GM21723 (cell line): ENCODE results near the gene C1R.

ENCODE experiments used
- ATAC-seq: cut with Tn5 transposase; IDR thresholded peaks from one replicate; pipeline ENCODE4 v1.9.1; 2021; ENCODE audit warnings: mild to moderate bottlenecking, moderate library complexity; ENCODE audit not compliant: unreplicated experiment

The C1R gene

DNA sequence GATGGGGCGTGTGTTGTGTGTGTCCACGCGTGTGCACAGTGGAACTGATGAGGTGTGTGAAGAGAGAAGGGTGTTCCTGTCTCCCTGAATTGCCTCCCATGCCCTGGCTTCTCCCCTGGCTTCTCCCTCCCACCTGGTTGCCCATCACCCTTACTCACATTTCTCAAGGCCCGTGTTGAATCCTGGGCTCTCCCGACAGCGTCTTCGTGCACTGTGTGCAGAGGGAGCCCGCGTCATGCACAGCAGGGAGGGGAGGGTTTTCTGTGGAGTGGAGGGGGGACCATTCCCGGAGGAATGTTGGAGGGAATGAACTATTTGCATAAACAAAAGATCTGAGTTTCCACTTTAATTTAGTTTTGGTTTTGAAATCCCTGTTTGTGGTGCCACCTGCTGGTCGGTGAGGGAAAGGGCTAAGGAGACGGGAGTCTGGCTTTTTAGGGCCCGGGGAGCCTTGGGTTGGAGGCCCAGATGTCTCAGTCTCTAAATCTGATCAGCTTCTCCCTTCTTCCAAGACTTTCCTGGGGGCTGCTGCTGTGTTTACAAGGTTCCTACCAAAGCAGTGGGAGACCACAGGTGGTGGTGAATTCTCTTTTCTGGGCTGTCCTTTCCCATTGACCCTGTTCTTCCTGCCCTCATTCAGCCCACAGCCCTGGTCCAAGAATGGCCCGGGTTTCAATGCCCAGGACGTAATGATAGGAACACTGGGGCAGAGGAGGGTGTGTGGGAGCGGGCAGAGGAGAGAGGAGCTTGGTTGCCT, at the start of gene C1R:
Gene C1R, minus strand, starts transcription at position 217 of the 757 bp plus-strand sequence. Its CDS starts 57 bp downstream, at position 160.
- ATAC-seq = no peak

DNA sequence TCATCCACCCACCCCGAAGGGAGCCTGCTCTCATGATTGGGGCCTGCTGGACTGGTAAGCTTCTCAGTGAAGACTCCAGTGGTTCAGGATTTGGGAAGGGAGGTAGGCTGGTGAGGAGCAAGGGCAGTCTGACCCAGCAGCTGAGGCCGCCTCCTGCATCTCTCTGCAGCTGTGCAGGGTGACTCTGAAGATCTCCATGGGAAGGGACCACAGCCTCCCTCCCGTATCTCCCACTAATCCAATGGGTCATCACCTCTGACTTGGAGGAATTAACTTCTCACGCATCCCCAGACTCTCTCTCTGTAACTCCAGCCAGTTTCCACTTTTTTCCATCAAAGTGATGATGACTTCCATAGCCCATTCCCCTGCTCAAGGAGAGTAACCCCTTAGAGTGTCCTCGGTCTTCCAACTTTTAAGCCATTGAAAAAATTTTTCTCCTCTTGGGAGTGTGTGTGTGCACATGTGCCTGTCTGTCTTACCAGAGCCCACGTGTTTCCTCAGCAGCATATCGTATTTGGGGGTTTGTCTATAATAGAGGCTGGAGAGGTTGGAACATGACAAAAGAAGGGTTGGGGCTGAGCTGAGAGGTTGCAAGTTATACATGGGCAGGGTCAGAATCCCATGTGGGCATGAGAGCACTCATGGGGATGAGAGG, 49.2 kb upstream of the C1R start:
- ATAC-seq = no peak

DNA sequence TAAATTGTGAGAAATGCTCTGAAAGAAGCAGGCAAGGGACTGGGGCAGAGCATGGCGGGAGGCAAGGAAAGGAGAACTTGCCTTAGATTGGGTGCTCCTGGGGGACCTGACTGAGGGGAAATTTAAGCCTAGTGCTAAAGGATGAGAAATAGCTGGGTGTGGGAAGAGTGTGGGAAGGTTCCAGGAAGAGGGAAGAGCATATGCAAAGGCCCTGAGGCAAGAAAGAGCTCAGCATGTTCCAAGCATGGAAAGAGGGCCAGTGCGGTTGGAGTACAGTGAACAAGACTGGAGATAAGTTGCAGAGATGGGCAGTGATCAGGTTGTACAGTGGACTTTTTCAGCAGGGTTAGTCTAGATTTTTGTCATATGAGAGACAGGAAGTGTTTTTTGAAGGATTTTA, 47.0 kb upstream of the C1R start:
- ATAC-seq = no peak

DNA sequence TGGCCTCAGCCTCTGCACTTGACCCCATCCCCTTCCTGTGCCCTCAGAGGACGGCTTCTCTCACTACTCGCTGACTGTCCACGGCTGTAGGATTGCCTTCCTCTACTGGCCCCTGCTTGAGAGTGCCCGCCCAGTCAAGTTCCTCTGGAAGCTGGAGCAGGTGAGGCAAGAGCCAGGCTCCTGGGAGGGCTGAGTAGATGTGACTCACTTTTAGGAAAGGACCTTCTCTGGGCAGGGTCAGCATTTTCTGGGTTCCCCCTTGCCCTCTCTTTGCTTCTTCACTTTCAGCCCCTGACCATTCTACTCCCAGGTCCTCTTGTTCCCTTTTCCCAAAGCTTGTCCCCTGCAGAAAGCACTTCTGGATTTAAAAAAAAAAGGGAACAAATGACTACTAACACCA, 45.7 kb upstream of the C1R start:
- ATAC-seq = no peak

DNA sequence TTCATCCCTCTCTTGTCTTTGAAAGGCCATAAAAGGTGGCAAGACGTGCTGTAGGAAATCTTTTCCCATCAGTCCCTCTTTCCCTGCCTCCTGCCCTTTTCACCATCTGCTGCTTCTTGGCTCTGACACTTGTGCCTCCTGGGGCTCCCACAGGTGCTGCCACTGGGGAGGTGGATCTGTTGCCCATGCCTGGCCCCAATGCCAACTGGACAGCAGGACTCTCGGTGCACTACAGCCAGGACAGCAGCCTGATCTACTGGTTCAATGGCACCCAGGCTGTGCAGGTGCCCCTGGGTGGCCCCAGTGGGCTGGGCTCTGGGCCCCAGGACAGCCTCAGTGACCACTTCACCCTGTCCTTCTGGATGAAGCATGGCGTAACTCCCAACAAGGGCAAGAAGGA, 44.4 kb upstream of the C1R start:
- no peak for ATAC-seq

DNA sequence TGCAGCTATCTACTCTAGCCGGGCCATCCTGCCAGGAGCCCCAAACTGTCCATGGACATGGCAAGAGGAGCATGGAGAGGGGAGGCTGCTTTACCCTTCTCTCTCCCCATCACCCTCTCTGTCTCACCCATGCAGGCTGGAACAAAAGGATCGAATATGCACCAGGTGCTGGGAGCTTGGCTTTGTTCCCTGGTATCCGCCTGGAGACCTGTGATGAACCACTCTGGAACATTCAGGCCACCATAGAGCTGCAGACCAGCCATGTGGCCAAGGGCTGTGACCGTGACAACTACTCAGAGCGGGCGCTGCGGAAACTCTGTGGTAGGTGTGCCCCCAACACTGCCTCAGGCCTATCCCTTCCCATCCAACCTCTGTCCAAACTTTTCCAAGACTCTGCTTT, 43.8 kb upstream of the C1R start:
- ATAC-seq = no peak

DNA sequence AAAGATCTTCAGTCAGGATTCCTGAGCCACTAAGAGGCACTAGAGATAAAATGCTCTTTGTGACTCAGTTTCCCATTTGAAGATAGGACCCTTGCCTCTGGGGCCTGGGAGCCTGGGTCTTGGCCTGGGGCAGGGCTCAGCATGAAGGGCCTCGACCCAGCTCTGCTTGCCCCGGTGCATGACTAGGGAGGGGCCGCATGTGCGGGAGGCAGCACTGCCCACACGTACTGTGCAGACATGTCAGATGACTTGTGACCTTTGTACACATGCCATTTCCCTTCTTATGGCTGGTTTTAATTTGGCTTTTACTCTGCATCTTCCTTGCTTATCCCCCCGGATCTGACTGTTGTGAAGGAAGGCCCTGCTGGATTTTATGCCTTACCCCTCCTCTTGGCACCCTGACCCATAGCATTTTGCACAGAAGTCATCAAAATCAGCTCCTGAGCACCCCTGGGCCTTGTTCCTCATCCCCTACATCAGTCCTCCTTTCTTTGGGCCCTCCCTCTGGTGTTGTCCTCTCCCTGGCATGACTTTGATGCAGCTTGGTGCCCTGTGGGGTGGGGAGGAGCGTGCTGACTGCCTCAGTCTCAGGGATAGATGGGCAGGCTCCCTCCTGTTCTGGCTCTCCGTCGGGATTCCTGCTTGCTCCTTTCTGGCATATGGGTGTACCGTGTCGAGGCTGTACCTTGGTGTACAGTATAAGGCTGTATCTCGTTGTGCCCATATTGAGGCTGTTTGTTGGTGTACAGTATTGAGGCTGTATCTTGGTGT, 42.3 kb upstream of the C1R start:
- no peak for ATAC-seq

DNA sequence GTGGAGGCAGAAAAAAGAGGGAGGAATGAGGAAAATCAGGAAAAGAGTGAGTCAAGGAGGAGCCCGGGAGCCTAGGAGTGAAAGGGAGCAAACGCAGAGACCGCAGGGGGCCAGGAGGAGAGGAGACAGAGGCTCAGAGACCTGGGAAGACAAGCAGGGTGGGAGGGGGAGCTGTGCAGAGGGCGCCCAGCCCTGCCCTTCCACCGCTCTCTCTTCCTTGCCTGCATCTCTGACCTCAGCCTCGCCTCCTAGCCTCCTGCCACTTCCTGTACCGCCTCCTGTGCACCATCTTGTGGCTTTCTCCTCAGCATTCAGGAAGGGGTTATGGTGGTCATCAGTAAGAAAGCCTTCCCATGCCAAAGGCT, 39.2 kb upstream of the C1R start:
- ATAC-seq = no peak

DNA sequence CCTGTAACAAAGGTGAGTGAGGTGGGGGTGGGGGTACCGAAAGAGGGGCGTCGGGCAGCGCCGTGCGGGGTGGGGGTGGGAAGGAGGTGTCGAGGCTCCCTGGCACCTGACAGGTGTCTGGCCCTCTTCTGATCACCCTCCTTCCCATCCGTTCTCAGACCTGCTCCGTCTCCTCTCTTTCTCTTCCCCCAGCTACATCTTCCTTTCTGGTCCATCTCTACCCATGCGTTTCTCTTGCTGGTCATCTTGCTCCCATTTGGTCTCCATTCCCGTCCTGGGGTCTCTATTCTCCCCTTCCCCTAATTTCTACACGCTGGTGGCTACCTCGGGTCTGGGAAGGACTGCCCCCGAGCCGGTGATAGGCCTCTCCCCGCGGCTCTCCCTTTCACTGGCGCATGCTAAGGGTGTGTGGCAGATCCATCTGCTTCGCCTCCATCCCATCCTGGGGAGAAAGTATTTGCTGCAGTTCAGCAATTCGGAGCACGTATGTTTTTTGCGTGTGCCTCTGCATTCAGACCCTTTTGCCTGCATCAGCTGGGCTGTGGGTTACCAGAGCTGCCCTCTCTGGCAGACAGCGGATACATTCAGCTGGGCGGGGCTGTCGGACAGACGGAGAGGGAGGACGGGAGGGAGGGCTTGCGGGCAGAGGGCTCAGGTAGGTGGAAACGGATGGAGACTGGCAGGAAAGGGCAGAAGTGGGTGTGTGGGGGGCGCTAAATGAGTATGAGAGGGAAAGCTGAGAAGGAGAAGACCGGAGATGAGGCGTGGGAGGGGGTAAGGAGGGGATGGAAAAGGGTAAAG, 38.7 kb upstream of the C1R start:
- peak; percentile 47 for ATAC-seq

DNA sequence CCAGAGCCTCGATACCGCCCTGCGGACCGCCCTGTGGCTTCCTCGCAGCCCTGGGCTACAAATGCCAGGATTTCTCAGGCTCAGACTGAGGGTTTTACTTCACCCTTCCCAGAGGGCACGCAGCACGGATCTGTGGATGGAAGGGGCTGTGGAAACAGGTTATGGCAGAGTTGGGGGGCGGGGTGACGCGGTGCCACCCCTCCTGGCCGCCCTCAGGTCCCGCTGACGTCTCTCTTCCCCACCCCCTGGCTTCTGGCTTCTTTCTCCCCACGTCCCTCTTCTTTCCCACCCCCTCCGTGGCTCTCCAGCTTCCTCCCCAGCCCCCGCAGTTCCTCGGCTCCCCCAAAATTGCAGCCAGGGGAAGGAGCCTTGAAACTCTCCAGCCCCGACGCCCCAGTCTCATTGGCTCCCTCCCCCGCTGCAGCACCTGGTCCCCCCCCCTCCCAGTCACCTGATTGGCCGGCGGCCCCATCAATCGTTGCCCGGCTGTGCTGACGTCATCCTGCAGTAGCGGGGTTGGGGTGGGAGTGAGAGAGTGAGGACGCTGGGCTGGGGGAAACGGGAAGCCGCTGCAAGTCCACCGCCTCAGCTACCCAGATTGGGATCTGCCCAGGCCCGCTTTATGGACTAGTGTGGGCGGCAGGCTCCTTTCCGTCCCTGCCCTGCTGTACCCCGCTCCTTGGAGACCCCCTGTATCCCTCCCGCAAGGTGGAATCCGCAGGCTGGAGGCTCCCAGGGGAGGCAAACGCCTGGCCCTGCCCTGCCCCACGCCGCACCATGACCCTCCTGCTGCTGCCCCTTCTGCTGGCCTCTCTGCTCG, 37.8 kb upstream of the C1R start, which contains the start of gene CLSTN3:
Gene CLSTN3, plus strand, starts transcription at position 500 of the 820 bp plus-strand sequence. Its CDS starts 278 bp downstream, at position 778.
- ATAC-seq = peak; percentile 78

DNA sequence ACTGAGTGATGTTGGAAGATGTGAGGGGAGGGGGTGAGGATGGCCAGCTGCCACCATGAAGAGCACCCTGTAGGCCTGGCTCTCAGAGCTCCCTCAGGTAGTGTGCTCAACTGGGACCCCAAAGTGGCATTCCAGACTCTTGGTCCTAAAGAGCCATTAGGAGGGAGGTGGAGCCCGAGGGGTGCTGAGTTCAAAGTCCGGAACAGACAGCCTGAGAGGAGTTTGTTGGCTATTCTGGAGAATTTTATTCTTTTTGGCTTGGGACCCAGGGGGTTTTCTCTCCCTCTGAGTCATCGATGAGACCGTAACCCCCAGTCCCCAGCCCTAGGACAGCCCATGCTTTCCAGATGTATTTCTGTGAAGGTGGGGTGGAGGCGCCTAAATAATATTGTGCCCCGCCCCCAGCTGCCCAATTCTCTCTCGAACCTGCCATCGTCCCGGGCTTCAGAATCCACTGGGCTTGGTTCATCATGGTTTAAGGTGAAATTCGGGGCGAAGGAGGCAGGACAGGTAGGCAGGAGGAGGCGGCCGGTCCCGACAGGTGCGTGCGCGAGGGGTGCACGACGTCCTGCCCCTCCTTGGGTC, 37.1 kb upstream of the C1R start:
- ATAC-seq = no peak

DNA sequence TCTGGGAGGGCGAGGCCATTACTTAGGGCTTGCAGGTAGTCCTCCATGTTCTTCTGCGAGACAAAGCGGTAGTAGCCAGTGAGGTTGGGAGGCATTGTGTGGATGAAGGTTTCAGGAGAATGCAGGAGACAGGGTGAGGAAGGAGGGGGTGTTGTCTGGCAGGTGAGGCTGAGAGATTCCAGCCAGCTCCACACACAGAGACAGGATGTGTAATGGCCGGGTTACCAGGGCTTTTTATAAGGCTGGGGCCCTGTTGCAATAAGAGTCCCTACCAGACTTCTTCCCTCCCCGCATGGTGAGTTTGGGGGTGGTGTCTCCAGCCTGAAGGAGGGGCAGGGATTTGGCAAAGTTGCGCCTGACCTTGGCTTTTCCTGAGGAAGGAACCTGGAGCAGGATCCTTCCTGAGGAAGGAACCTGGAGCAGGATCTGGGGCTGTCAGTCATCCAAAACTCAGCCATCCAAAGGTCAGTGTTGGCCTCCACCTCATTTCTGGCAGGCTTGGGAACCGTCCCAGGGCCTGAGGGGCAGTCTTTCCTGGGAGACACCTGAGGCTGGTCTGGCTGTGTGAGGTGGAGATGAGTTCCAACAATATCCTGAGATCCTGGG, 36.5 kb upstream of the C1R start, which contains the start of gene RBP5:
Gene RBP5, minus strand, starts transcription at position 209 of the 606 bp plus-strand sequence. Its CDS starts 114 bp downstream, at position 95.
- ATAC-seq = no peak

DNA sequence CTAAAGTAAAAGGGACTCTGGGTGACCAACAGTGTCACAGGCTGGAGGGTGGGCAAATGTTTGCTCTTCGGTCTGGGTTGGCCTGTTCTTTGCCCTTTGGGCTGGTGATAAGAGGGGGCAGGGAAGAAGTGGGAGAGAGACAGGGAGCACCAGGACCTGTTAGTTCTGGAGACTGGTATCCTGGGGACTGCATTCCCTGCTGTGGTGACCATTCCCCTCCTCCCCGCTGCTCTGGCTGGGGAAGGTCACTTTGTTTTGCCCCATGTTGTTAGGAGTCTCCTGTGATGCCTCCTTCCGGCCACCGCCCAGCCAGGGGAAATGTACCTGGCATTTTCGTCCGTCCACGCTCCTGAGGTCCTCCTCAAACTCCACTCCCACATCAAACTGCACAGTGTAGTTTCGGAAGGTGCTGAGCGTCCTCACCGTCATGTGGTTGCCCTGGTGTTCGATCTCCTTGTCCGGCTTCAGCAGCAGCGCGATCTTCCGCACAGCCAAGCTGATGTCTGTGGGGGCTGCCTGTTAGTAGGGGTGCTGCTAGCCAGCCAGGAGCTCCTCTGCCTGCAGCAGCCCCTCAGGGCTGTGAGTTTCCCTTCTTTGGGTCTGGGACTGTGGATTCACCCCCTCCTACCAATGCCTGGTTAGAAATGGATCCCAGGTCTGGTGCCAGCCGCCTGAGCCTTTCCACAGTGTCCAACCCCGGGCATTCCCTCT, 35.8 kb upstream of the C1R start:
- ATAC-seq = no peak

DNA sequence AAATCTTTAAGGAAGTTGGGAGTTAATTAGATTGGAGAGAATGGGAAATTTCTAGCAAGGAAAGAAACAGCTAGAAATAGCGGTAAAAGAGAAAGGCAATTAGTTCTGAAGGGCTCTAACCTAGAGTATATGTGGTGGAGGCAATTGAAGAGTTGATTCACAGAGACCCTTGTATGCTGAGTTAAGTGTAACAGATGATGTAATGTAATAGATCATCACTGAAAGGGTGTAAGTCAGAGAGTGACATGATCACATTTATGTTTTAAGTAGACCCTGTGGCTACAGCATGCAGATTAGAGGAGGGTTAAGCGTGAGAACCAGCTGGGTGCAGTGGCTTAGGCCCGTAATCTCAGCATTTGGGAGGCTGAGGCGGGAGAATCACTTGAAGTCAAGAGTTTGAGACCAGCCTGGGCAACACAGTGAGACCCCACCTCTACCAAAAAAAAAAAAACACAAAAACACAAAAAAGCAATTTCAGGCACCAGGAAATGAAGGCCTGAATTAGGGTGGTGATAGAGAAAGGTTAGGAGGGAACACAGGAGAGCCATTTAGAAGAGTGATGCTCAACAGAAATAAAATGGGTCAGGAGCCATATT, 33.5 kb upstream of the C1R start:
- ATAC-seq = no peak

DNA sequence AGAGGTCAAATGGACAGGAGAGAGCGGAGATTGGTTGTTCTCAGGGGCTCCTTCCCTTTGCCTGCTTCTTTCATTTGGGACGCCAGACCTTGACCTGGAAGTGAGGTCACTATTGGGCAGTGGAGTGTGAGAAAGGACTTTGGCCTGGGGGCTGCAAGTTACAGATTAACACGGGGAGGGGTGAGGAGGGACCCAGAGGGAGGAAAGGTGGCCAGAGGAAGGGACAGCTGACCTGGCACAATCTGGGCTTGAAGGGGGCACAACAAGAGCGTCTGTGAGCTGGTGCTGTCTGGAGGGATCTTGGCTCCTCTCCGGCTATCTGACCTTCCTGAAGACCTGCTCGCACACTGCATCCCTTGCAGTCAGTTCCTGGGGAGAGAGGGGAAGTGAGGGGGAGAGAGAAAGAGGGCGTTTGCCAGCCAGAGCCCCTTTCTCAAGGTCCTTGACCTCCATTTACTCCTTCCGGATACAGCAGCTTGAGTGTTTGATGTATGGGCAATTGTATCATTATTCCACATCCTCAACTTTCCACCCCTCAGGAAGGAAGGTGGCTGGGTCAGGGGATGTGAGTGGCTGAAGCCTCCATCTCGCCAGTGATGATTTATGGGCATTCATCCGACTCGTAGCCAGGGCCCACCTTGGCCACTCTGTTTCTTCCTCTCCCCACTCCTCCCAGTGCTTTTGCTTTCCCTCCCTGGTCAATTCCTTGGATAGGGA, 31.7 kb upstream of the C1R start:
- ATAC-seq = no peak

DNA sequence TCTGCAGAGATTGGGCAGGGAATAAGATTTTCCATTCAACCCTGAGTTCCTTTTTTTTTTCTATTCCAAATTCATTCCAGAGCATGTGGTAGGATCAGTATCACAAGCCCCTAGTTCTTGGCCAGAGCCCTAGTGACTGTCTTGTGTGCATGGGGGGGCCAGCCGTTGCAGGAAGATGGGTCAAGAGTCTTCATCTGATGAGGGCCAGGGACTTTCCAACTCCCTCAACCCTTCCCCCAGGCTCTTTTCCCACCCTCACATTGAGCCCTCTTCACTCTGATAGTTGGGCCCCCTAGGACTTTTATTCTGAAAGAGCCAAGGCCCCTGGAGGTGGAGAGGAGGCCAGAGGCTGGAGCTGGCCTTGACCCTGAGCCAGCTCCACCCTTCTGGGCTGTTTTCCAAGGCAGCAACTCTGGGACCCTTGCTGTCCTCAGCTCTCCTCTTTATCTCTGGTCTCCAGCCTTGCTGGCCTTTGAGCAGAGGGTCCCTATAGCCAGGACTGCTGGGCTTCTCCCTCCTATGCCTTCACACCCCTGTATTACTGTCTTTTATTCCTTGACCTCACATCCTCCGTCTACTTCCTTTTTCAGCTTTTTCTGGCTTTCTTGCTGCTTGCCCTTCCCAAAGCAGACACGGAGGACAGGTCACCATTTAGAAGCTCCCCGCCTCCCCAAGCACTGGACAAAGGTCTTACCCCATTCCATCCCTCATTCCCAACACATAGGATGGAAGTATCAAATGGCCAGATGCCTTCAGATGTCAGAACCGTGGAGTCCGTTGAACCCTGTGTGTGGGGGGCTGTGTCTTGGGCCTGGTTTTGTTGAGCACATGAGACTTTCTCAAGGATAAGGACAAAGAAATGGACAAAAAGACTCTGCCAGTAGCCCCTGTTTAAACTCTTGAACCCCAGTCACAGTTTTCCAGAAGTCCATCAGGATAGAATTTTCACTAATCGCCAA, 30.8 kb upstream of the C1R start:
- no peak for ATAC-seq
